GM15510 (cell line): Measurements from ENCODE around the gene MARK3.

Source experiments
- POLR2A ChIP-seq: IDR thresholded peaks from 3 replicates; pipeline ENCODE4 v1.6.1; 2011; ENCODE audit warnings: borderline replicate concordance; ENCODE audit not compliant: insufficient read length; ENCODE audit errors: extremely low read depth

The MARK3 gene

DNA sequence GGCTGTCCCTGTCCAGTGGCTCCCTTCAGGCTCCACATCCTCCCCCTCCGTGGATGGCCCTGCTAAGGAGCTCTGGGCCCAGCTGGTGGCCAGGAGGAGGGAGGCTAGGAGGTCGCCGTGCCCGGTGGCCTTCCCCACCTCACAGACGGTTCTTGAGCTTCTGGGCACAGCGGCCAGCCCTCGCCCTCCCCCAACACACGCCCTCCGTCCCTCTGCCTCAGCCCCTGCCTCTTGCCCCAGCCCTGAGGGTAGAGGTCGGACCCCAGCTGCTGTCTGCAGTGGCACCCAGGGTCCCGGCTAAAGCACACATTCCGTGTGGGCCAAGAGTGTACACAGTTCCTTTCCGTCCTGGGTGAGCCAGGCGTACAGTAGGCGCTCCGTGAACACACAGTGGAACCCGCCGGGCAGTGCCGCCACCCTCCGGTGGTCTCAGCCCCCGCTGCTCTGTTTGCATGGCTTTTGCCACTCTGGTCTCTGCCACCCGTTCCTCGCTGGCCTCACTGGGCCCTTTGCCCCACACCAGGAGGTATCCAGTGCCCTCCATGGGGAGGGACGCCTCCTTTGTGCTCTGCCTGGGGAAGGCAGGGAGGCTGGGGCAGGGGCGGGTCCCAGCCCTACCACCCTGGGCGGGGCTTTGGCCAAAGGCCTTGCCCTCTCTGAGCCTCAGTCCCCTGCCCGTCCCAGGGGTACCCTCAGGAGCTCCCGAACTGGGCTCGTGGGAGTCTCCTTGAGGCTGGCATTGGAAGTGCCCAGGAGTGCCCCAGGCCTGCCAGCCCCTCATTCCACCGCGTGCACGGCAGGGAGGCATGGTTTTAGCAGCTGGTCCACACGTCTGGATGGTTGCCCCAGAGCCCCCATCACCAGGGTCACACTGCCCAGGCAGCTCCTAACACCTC lies 156.7 kb downstream of the MARK3 start:
- no peak for TF ChIP-seq POLR2A

DNA sequence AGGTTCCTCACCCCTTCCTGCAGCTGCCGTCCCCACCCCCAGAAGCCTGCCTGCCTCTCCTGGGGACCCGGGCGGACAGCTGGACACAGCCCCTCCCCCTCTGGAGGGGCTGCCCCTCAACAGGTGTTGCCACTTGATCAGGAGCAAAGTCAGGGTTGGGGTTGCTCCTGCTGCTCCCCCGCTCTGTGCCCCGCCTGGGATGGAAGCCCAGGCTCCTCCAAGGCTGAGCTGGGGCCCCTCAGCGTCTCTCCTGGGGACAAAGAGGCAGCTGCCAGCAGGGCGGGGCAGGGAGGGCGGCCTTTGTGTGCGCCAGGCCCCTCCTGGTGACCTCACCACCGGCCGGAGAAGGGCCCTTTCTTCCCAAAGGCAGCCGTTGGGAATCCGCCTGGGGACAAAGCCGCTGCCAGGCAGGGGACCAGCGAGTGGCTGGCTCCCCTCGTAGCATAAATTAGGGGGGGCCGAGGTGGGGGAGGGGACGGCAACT lies 157.4 kb downstream of the MARK3 start:
- no peak for TF ChIP-seq POLR2A

DNA sequence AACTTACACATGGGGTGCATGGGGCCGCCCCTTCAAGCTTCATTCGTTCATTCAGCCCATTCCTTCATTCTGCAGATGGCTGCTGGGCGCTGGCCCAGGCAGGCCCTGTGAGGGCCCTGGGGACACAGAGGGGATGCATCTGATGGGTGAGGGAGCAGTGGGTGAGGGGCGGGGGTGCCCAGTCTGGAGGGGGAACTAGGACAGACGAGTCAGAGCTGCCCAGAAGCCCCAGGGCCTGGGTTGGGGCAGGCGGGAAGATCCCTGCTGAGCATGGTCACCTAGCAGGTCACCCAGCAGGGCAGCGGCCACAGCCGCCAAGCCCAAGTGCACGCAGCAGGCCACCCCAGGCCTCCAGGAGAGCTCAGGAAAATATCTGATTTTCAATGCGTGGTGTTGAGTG lies 157.9 kb downstream of the MARK3 start:
- TF ChIP-seq POLR2A: no peak

DNA sequence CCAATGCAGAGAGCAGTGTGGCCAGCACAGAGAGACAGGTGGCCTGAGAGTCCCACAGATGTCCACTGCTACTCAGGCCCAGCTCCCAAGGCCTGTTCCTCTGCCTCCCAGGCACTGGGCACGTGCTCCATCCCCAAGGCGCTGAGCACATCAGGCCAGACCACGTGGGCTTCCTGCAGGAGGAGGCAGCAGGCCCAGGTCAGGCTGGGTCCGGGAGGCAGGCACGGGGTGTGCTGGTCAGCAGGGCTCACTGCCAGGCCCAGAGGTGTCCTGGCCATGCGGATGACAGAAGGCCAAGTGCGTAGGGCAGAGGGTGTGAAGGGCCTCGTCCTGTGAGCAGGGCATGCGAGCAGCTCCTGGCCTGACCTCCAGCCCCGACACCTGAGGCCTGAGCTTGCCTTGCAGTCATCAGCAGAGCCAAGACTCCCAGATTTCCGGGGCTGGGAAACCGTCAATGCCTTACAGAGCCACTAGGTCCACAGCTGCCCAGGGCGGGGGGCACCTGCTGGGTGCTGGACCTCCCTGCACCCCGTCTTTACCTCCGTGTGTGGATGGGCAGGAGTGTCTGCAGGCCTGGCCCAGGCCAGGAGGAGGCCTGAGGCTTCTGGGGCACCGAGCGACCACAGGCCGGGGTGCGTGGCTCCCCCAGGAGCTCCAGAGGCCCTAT lies 158.6 kb downstream of the MARK3 start:
- TF ChIP-seq POLR2A: no peak

DNA sequence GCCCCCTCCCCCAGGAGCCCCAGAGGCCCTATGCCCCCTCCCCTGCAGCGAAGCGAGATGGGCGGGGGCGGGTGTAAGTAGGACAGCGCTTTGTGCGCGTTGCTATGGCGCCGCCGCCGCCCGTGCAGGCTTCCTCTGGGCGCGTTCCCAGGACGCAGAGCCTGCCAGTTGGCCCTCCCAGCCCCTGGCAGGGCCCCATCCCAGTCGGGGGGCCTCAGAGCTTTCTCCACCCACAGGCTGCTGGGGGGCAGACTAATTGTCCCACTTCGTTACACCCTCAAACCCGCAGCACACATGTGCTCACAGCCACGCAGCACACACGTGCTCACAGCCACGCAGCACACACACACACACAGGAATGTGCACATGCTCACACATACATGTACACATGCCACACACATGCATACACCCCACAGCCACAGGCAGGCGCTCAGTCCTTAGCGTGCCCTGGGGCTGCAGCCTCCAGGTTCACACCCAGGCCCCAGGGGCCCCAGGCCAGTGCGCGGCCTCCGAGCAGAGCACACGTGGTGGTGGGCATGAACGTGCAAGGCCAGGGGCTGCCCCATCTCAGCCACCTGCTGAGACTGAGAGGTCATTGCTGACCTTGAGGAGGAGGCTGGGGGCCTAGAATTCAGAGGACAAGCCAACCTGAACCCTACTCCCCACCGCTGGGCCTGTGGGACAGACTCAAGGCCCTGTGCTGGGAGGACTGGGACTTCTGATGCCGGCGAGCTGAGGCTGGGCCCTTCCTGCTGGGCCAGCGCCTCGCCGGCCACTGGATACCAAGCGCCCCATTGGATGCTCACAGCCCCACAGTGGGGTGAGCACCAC lies 159.4 kb downstream of the MARK3 start:
- TF ChIP-seq POLR2A: no peak

DNA sequence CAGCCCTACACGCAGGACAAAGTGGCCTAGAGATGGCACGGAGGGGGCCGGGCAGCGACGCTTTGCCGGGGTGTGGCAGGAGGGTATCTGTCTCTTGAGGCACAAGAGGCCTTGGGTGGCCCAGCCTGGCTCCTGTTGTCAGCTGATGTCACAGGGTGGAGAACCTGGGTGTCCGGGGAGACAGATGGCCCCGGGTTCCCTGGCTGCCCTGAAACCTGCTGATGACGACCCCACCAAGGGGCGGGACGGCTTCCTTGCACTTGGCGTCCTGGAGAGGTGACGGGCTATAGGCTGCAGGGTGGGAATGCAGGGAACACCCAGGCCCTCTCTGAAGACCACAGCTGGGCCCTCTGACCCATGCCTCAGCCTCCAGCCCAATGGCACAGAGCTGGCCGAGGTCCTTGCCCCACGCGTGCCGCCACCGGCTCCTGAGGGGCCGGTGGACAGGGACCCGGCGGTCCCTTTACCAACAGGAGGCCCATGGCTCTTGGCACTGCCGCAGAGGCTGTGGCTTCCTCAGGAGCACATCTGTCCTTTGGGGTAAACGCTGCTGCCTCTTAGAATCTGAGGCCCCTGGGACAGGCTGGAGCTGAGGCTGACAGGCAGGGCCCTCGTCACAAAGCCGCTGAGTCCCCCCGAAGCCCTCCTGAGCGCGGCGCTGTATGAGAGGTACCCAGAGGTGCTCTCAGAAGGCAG lies 160.2 kb downstream of the MARK3 start:
- TF ChIP-seq POLR2A: no peak

DNA sequence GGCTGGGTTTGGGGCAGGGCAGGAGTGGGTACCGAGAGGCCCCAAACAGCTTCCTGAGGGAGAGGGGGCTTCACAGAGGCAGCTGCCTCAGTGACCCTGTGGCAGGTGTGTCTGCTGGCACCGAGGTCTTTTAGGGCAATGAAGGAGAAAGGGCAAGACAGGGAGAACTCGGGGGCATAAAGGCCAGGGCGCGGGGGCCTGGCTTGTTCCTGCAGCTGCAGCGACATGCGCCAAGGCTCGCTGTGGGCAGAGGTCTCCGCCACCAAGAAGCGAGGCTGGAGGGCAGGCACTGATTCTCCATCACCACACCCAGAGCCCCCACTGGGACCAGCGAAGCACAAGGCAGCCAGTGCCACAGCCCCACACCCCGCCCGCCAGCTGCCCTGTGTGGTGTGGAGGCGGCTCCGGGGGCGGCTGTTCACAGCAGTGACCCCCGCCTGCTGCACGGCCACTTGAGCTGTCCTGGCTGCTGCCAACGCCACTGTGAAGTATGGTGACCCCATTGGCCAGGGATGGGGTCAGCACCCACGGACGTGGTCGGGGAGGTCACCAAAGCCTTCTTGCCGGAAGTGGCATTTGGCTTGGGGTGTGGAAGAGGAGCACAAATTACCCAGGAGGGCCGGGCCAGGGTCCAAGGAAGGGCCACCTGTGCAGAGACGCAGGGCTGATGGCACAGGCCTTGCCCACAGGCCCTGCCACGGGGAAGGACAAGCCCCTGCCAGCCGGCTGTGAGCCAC lies 160.9 kb downstream of the MARK3 start:
- TF ChIP-seq POLR2A: no peak

DNA sequence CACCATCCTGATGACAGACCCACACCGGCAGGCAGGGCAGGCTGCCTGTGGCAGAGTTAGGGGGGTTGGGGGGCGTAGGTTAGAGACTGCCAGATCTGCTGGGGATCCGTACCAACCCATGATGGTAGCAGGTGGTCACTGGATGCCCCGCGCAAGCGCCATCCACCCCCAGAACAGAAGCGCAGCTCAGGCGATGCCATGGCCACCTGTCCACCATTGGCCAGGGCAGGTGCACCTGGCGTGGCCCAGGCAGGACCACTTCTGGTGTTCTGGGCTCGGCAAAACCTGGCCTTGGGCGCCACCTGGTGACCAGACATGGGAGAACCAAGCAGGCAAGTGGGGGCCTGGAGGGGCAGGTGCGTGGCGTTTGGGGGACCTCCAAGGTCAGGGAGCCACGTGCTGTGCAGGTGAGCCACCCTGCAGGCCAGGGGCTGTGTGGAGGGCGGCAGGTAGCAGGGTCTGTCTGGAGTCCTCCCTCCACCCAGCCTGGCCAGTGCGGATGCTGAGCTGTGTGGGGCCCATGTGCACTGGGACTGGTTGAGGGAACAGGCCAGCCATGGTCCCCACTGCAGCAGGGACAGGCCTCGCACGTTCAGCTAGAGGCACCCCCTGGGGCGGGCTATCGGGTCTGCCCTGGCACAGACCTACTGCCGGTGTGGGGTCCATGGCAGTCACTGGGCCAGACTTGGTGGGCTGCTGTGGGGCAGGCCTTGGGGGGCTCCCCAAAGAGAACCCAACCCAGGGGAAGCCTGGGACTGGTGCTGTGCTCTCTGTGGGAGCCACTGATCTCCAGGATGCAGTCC lies 161.6 kb downstream of the MARK3 start:
- TF ChIP-seq POLR2A: no peak

DNA sequence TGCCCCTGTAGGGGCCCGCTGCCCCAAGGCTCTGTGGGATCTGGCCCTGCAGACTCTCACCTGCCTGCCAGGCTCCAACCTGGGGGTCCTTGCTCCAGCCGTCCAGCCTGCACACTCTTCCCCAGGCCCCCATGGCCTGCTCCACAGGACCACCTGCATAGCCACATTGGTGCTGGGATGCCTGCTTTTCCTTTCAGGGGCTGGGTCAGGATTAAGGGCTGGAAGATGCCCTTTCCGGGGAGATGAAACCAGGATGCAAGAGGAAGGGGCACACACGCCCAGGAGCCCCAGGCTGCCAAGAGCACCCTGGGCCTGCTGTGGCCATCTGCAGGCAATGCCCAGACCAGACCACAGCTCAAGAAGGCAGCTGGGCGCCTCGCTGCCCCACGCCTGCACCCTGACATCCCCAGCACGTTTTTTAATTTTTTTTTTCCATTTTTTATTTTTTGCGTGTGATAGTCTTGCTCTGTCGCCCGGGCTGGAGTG lies 162.3 kb downstream of the MARK3 start:
- TF ChIP-seq POLR2A: no peak

DNA sequence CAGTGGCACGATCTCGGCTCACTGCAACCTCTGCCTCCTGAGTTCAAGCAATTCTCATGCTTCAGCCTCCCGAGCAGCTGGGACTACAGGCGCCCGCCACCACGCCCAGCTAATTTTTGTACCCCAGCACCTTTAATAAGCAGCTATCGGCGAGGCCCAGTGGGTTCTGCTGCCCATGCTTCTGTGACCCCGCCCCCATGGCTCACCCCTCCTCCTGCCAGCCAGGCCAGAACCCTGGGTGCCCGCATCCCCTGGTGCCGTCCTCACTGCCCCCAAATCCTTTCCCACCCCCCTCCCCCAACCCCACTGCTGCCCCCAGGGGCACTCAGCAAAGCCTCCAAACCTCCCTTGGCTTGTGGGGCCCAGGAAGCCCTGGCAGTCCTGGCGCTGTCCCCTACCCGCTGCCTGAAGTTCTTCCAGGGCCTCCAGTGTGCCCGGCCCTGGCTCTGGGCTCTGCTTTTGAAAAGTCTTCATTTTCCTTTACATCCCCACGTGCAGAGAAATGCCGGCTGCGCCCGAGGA lies 162.8 kb downstream of the MARK3 start:
- no peak for TF ChIP-seq POLR2A

DNA sequence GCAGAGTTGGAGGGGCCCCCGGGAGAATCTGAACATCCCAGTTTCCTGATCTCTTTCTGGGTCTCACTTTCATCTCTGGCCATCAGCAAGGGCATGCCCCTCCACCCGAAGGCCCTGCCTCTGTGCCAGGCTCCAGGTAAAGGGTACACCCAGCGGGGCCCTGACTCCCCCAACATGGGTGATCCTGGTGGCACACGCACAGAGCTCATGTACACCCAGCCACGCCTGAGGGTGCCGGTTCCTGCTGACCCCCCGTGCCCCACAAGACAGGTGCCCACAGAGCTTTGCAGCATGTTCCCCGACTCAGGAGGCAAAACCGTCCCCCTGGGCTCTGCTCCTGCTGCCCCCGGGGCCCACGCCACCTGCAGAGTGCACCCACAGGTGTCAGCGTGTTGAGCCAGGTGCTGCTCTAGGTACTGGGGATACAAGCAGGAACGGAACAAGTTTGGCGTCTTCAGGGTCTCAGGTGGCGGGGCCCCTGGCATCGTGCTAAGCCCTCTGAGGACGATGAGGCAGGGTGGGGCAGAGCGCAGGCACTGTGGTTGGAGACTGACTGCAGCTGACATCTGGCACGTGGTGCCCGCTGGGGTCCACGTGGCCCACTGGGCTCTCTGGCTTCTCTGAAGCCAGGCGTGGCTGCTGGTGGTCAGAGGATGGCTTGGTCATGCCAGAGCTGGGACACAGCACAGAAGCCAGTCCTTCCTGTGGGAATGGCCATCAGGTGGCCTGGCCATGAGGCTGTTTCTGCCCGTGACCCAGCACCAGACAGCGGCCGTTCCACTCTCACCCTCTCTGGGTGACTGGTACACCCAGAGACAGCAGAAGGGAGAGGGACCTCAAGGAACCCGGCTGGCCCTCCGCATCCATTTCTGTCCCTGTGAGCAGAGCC lies 163.5 kb downstream of the MARK3 start:
- TF ChIP-seq POLR2A: no peak
